Aorta (tissue), 5 donors: ENCODE results near the gene NAA25. TPM values are rescaled to one million over a fixed set of nuclear protein-coding genes. Genes with fewer than 3 reads are reported as not detected.

Source experiments
- ATAC-seq: fragments of 200-7000 bp; cut with Tn5 transposase; one replicate; pipeline ENCODE4 v1.9.1; 2022; ENCODE audit warnings: moderate library complexity; ENCODE audit not compliant: low FRiP score
- DNase-seq, 2 donors: peaks; one replicate each; pipeline ENCODE4 v3.0.0-alpha.2; 2020
- H3K27ac ChIP-seq, 2 donors: one replicate each; pipeline ENCODE4 v1.5.1; 2013; ENCODE audit warnings: low read length in 2 of 2, mild to moderate bottlenecking in 2 of 2, moderate library complexity in 2 of 2, control low read depth in 1 of 2, inconsistent platforms in 1 of 2, low read depth in 1 of 2
- H3K27me3 ChIP-seq, 2 donors: one replicate each; pipeline ENCODE4 v1.6.1; 2013; ENCODE audit warnings: control low read depth in 1 of 2, low read length in 1 of 2, mild to moderate bottlenecking in 1 of 2, moderate library complexity in 1 of 2; ENCODE audit not compliant: insufficient read depth in 2 of 2, control insufficient read depth in 1 of 2
- H3K36me3 ChIP-seq, 2 donors: one replicate each; pipeline ENCODE4 v1.6.1; 2013; ENCODE audit warnings: control low read depth in 1 of 2, low read length in 1 of 2, mild to moderate bottlenecking in 1 of 2; ENCODE audit not compliant: insufficient read depth in 2 of 2, control insufficient read depth in 1 of 2
- H3K4me1 ChIP-seq, 2 donors: one replicate each; pipeline ENCODE4 v1.6.1; 2013; ENCODE audit warnings: low read length in 2 of 2, control low read depth in 1 of 2, mild to moderate bottlenecking in 1 of 2, moderate library complexity in 1 of 2; ENCODE audit not compliant: insufficient read depth in 2 of 2, control insufficient read depth in 1 of 2
- H3K4me3 ChIP-seq, 2 donors: one replicate each; pipeline ENCODE4 v1.5.1; 2013; ENCODE audit warnings: low read length in 2 of 2, control low read depth in 1 of 2, mild to moderate bottlenecking in 1 of 2
- H3K9me3 ChIP-seq: one replicate; pipeline ENCODE4 v1.6.1; 2013; ENCODE audit warnings: mild to moderate bottlenecking, low read length; ENCODE audit not compliant: control insufficient read depth
- WGBS, 2 donors: extraction: QIAGEN DNeasy Blood & Tissue Kit; methylation state at CpG; one replicate each; pipeline ENCODE4 v1.1.7; 2013; 5-methylcytosine and 5-hydroxymethylcytosine counted together
- intact Hi-C, 2 donors: fragments of 100-400 bp; cut with DNase I; formaldehyde crosslinking; loops; one replicate each; pipeline versions ENCODE4 v1.14.2 to v1.15.0; 2022
- long read RNA-seq, 2 donors: library from polyadenylated mRNA; unstranded; transcript quantifications; one replicate each; pipeline ENCODE4 v2.0.0, GENCODE V29; 2020 to 2021
- polyA plus RNA-seq, 2 donors: library from polyadenylated mRNA; stranded (reverse); fragments of 200-250 nt; gene quantifications; one replicate each; pipeline ENCODE4 v1.2.3, GENCODE V29; 2013
- total RNA-seq, 2 donors: library from RNA; stranded (reverse); fragmentation: NEBNext Ultra II Directional; extraction: Animal tissue kit (Norgen Biotek cat#: 25700); gene quantifications; one replicate each; pipeline ENCODE4 v1.2.1, GENCODE V29; 2021
- donor health status: healthy with polysubstance abuse.
- donor health status: Bipolar disorder and iron deficiency.
- donor health status: DM: no; HTN: no; CAD: no.
- donor health status: DM: no; HTN: no; CAD: no.
- donor health status: DM: yes; HTN: yes; CAD: no.

The NAA25 gene
- 10 to 100 TPM; 23.4 to 27.5 TPM for total RNA-seq
- 1 to 10 TPM; 2.1 to 5.1 TPM for polyA plus RNA-seq
- long read RNA-seq, donor 1, partial matches to known transcripts, result 19 of 35 reads
- long read RNA-seq, donor 1, other reads (novel, unspliced or antisense), result 16 of 35 reads
- long read RNA-seq, donor 2, partial matches to known transcripts, result 1 of 12 reads
- long read RNA-seq, donor 2, other reads (novel, unspliced or antisense), result 11 of 12 reads

GRCh38 chr12:112108202-112109079 lies at the start of gene NAA25:
Gene NAA25 (minus strand): TSS chr12:112108783. CDS start chr12:112108773, 10 bp downstream.
- 0 to 1% methylated on average over 54 to 74 of the region's 74 CpGs for WGBS, 2 donors
- H3K4me3 ChIP-seq, result peak within 1 kb of the TSS; percentile 46 to 64
- peak; percentile 95 to 97 for DNase-seq

GRCh38 chr12:112153893-112154219 lies 45.3 kb upstream of the NAA25 start:
- Histone ChIP-seq H3K36me3 (peaks cover 5 to 12% of the 10 kb centered on the region in 2 donors), H3K9me3 (no peaks in the 10 kb centered on the region), H3K4me1 (no peaks in the 10 kb centered on the region), H3K4me3 (no peak overlapping the region), H3K27ac (no peak overlapping the region), H3K27me3 (no peaks in the 10 kb centered on the region)
- intact Hi-C loops, result no loop called here
- 92 to 94% methylated on average over 8 of the region's 8 CpGs for WGBS, 2 donors
- ATAC-seq (no peak), DNase-seq (peak in 1 of 2 donors; percentile 4)

More at GRCh38 chr12:112108202-112109079, at the start of gene NAA25:
- peak within 1 kb of the TSS in 1 of 2 donors; percentile 96 for H3K27ac ChIP-seq
- no peaks in the 10 kb centered on the region for H3K9me3 ChIP-seq
- no peaks in the 10 kb centered on the region for H3K36me3 ChIP-seq
- ATAC-seq, result peak; percentile 96
- intact Hi-C loops, result loop anchor here in 1 of 2 donors (10.0 kb wide), 1 partner anchor 94 kb away; the partner anchor contains the start of genes ERP29 and TMEM116
- no peaks in the 10 kb centered on the region for H3K27me3 ChIP-seq
- no peaks in the 10 kb centered on the region for H3K4me1 ChIP-seq

GRCh38 chr12:112153181-112153892 lies 44.8 kb upstream of the NAA25 start:
- no peak overlapping the region for H3K4me3 ChIP-seq
- H3K27ac ChIP-seq, result no peak overlapping the region
- 80 to 81% methylated on average over 11 of the region's 11 CpGs for WGBS, 2 donors
- no peaks in the 10 kb centered on the region for H3K27me3 ChIP-seq
- ATAC-seq, result no peak
- no peaks in the 10 kb centered on the region for H3K9me3 ChIP-seq
- H3K36me3 ChIP-seq, result peaks cover 8 to 14% of the 10 kb centered on the region in 2 donors
- intact Hi-C loops, result no loop called here
- no peaks in the 10 kb centered on the region for H3K4me1 ChIP-seq
- DNase-seq, result peak; percentile 20 to 34

- intact Hi-C loops, result no loop called here
- WGBS, 2 donors, result 93 to 94% methylated on average over 11 of the region's 11 CpGs
- no peaks in the 10 kb centered on the region for H3K4me1 ChIP-seq
- H3K36me3 ChIP-seq, result peaks cover 9 to 18% of the 10 kb centered on the region in 2 donors
- H3K9me3 ChIP-seq, result no peaks in the 10 kb centered on the region
- no peaks in the 10 kb centered on the region for H3K27me3 ChIP-seq
- no peak overlapping the region for H3K27ac ChIP-seq
- ATAC-seq (no peak), DNase-seq (peak; percentile 21 to 32)
- H3K4me3 ChIP-seq, result no peak overlapping the region
Observed at GRCh38 chr12:112151766-112152541, 43.4 kb upstream of the NAA25 start.

DNA sequence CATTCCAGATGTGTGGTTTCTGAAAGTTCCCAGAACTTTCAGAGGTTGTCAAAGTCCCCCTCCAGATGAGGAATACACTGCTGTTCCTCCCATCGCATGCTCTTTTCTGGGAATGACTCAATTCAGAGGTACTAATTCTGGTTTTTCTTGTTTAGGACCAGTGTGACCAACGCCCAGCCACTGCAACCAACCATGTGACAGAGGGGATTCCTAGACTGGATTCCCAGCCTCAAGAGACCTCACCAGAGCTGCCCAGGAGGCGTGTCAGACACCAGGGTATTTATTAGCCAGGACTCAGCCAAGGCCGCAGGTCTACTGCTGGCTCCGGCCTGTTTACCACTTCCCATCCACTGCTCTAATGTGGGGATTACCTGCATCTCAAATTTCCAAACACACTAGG lies 41.0 kb upstream of the NAA25 start:
- DNase-seq, result peak in 1 of 2 donors; percentile 22
- no peak overlapping the region for H3K4me3 ChIP-seq
- no peaks in the 10 kb centered on the region for H3K4me1 ChIP-seq
- peaks cover 12 to 18% of the 10 kb centered on the region in 2 donors for H3K36me3 ChIP-seq
- intact Hi-C loops, result no loop called here
- no peaks in the 10 kb centered on the region for H3K9me3 ChIP-seq
- no peak for ATAC-seq
- 91 to 93% methylated on average over 5 of the region's 5 CpGs for WGBS, 2 donors
- H3K27me3 ChIP-seq, result no peaks in the 10 kb centered on the region
- H3K27ac ChIP-seq, result no peak overlapping the region

GRCh38 chr12:112148031-112148513 lies 39.5 kb upstream of the NAA25 start:
- Histone ChIP-seq H3K36me3 (peaks cover 12 to 16% of the 10 kb centered on the region in 2 donors), H3K4me1 (no peaks in the 10 kb centered on the region), H3K4me3 (no peak overlapping the region), H3K9me3 (no peaks in the 10 kb centered on the region), H3K27ac (no peak overlapping the region), H3K27me3 (no peaks in the 10 kb centered on the region)
- WGBS, 2 donors, result 58 to 75% methylated on average over 3 of the region's 3 CpGs
- ATAC-seq (no peak), DNase-seq (no peak)
- intact Hi-C loops, result no loop called here

- Histone ChIP-seq H3K27ac (no peak overlapping the region), H3K27me3 (no peaks in the 10 kb centered on the region), H3K9me3 (no peaks in the 10 kb centered on the region), H3K36me3 (peaks cover 6 to 12% of the 10 kb centered on the region in 2 donors), H3K4me3 (no peak overlapping the region), H3K4me1 (no peaks in the 10 kb centered on the region)
- DNase-seq (no peak), ATAC-seq (no peak)
- intact Hi-C loops, result no loop called here
- 85 to 91% methylated on average over 1 of the region's 1 CpG for WGBS, 2 donors
Observed at GRCh38 chr12:112146123-112146522, 37.5 kb upstream of the NAA25 start.

- Histone ChIP-seq H3K4me1 (no peaks in the 10 kb centered on the region), H3K27ac (no peak overlapping the region), H3K27me3 (no peaks in the 10 kb centered on the region), H3K36me3 (peaks cover 3% of the 10 kb centered on the region in 2 donors), H3K9me3 (no peaks in the 10 kb centered on the region), H3K4me3 (no peak overlapping the region)
- ATAC-seq (no peak), DNase-seq (no peak)
- WGBS, 2 donors, result 87 to 90% methylated on average over 5 of the region's 5 CpGs
- intact Hi-C loops, result no loop called here
Observed at GRCh38 chr12:112140728-112141127, 32.1 kb upstream of the NAA25 start.
